HG03558 (cell line): ENCODE data around the gene ASH1L.

Source experiments
- ATAC-seq: cut with Tn5 transposase; IDR thresholded peaks from one replicate; pipeline ENCODE4 v1.9.1; 2021; ENCODE audit warnings: moderate number of reproducible peaks; ENCODE audit not compliant: unreplicated experiment; ENCODE audit errors: extremely low read depth

Gene ASH1L

DNA sequence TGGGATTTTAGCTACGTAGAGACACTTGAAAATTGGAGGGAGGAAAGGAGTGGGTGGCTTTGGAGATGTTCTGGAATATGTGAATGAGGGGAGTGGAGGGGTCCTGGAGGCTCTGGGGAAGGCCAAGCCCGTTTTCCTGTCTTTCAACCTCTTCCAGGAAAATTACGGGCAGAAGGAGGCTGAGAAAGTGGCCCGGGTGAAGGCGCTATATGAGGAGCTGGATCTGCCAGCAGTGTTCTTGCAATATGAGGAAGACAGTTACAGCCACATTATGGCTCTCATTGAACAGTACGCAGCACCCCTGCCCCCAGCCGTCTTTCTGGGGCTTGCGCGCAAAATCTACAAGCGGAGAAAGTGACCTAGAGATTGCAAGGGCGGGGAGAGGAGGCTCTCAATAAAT lies 242.4 kb downstream of the ASH1L start:
- no peak for ATAC-seq

DNA sequence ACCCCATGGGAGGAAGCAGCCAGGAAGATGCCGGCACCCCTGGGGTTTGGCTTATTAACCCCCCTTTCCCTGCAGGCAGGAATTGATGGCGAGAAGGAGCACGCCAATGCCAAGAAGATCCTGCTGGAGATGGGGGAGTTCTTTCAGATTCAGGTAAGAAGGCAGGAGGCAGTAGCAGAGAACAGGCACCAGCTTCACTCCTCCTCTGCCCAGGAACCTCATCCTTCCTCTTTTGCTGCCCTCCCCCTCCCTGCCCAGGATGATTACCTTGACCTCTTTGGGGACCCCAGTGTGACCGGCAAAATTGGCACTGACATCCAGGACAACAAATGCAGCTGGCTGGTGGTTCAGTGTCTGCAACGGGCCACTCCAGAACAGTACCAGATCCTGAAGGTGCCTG lies 243.1 kb downstream of the ASH1L start:
- ATAC-seq, result no peak

DNA sequence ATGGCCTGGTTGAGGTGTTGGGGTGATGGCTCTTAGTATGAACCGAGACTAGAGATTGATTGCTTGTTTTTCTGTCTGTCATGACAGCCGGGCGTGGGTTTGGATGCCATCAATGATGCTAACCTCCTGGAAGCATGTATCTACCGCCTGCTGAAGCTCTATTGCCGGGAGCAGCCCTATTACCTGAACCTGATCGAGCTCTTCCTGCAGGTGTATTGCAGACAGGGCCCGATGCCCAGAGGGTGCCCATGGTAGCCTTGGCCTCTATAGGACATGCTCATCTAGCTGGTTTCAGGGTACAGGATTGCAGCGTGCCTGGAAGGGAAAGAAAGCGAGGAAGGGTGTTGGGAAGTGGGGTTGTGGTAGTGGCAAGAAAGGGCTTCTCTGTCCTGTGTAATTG lies 244.5 kb downstream of the ASH1L start:
- ATAC-seq, result no peak

DNA sequence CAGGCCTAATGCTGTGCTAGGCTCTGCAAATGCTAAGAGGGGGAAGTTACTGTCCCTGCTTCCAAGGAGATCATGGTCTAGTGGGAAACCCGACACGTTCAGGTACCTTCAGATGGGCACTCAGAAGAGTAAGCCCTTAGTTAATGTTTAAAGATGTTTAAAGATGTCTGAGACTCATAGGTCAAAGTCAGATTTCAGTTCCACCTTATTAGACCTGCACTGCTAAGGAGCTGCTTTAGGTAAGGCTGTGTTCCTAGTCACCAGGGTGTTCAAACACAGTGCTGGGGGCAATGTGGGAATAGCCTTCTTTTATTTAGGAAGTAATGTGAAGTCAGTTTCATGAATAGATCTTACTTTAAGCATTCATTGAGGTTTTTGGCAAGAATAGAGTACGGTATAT lies 245.7 kb downstream of the ASH1L start:
- ATAC-seq, result no peak

GRCh38 chr1:155313261-155313660 lies 249.3 kb downstream of the ASH1L start:
- ATAC-seq, result no peak

- no peak for ATAC-seq
These were observed 253.1 kb downstream of the ASH1L start for GRCh38 chr1:155309423-155310021.

DNA sequence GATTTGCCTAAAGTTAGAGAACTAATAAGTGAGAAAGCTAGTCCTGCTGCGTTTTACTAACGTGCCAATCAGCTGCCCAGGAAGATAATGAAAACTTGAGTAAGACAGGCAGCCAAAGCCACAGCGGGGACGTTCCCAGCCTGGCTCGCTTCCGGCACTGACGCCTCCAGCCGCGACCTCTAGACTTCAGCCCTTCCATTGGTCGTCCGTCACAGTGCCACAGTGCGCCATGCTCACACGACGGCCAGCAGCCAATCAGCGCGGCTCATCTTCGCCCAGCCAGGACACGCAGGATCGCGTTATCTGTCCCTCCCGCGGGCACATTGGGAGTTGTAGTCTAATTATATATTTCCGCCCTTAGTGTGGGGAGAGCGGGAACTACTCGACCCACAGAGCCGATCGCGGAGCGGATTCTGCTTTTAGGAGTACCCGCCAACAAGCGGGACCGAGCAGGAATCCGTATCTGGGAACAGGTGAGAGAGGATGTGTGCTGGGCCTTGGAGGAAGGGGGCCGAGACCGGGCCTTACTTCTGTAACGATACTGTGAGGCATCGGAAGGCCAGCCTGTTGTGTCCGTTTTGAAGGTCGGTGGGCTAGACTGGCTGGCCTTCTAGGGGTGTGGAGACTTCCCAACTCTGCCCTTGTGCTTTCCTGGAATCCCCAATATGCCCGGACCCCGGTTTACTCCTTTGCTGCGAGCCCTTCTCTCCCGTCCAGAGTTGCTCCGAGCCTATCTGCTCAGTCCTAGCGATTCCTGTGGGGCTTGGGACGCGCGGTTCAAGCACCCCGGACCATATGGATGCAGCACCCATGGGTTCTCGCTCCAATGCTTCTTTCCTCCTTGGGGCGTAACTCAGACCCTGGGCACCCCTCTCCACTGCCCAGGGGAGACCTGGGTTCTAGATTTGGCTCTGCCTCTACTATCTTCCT lies 253.8 kb downstream of the ASH1L start, which contains the start of gene FDPS:
Gene FDPS, plus strand, starts transcription at position 374 of the 930 bp plus-strand sequence. CDS start 924 bp downstream, outside the sequence.
- peak; percentile 78 for ATAC-seq

DNA sequence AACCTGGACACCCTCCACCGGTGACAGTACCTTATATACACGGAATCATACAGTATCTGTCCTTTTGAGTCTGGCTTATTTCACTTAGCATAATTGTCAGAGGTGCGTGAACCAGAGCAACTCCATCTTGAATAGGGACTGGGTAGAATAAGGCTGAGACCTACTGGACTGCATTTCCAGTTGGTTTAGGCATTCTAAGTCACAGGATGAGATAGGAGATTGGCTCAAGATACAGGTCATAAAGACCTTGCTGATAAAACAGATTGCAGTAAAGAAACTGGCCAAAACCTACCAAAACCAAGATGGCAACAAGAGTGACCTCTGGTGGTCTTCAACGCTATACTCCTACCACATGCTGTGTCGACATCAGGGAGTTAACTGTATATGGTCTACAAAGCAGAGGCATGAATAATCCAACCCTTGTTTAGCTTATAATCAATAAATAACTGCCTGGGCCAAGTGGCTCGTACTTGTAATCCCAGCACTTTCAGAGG lies 255.3 kb downstream of the ASH1L start:
- ATAC-seq, result no peak

GRCh38 chr1:155305881-155306391 lies 256.7 kb downstream of the ASH1L start:
- ATAC-seq, result no peak

- no peak for ATAC-seq
These were observed 258.0 kb downstream of the ASH1L start for GRCh38 chr1:155304558-155305063.

DNA sequence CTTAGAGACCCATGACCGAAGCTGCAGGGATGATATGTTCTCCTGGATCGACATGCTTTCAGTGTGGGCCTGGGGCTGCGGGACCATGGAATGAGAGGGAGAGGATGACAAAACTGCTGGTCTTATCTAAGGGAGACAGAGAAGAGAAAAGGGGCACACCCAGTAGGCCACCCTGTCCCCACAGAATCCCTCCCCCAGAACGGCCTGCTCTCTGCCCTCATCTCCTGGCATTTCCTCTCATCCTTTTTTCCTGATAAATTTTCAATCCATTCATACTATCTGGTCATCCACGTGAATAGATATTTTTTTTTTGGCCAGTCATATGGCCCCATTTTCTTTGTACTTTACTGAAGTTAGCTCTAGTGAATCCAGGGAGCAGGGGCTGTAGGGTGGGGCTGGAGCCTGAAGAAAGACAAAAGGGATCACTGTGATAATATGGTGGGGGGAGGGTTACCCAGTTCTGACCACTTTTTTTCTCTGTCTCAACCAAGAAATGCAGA lies 261.2 kb downstream of the ASH1L start, which contains the start of gene PKLR:
Gene PKLR, minus strand, starts transcription at position 97 of the 500 bp plus-strand sequence. Its CDS starts 43 bp downstream, at position 54.
- ATAC-seq, result no peak

GRCh38 chr1:155300553-155301329 lies 261.9 kb downstream of the ASH1L start:
- ATAC-seq, result no peak

DNA sequence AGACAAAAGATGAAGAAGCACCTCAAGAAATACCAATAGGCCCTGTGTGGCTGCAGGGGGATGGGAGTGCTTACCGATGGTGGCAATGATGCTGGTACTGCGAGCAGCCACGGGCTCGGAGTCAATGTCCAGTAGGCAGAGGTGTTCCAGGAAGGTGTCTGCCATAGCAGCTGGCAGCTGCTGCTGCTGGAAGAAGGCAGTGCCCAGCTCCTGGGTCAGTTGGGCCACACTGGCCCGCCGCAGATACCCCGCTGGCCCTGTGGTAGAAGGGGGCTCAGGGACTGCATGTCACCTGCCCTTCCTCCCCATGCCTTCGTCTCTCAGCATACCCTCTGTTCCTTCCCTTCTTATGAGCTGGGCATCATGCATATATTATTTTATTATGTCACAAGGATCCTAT lies 262.6 kb downstream of the ASH1L start:
- ATAC-seq, result no peak

DNA sequence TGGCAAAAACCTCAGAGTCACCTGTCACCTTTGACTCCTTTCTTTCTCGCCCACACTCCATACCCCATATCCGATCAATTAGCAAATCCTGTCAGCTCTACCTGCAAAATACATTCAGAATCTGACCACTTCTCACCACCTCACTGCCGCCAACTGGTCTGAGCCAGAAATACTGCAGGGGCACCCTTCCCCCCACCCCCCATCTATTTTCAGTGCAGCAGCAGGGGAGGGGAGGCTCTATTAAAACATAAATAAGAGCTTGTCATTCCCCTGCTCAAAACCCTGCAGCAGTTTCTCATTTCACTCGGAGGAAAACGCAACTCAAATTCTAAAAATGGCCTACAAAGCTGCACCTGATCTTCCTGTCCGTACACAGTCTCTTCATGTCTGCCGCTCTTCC lies 265.2 kb downstream of the ASH1L start:
- ATAC-seq, result no peak

DNA sequence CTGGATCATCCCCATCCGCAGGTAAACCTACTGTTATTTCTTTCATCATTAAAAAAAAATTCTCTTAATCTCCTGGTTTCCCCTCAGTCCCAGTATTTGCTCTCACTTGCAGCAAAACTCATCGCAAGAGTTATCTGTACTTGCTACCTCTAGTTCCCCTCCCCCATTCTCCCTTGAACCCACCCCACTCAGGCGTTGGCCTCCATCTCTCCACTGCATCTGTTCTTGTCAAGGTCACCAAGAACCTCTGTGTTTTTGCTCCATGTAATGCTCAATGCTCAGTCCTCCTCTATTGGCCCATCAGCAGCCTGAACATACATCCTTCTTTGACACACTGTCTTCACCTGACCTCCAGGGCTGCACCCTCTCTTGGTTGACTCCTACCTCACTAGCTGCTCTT lies 265.9 kb downstream of the ASH1L start:
- no peak for ATAC-seq

DNA sequence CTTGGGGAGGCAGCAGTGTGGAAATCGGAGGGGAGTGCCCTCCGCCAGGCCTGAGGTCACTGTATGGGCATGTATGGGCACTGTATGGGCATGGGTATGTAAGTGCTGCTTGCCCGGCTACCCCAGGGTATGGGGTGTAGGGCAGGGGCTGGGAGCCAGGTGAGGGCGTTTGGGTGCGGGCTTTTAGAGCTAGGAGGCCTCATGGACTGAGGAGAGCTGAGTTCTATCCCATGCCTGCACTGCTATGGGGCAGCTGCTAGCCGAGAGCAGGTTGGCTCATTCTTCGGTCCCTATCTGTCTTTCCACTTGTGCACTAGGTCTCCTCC lies 266.7 kb downstream of the ASH1L start:
- ATAC-seq, result no peak

DNA sequence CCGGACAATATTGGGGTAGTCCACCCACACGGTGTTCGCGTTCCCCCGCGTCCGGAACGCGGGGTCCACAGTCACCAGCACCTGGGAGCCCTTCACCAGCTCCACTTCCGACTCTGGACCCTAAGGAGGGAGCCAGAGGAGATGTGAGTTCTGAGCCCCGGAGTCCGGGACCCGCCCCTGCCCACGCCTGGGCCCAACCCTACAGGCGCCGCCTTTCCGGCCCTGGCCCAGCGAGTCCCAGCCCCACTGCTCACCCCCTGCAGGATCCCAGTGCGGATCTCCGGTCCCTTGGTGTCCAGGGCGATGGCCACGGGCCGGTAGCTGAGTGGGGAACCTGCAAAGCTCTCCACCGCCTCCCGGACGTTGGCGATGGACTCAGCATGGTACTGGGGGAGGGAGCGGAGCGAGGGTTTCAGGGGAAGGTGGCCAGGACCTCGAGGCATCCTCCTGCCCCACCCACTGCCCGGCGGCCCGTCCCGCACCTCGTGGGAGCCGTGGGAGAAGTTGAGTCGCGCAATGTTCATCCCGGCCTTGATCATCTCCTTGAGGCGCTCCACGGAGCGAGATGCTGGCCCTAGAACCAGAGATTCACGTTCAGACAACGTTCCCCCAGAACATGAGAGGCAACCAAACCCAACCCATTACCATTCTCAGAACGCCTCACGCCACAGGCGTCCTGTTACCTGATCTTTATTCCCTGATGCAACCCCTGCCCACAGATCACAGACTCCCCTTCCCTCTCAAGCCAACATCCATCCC lies 267.2 kb downstream of the ASH1L start:
- ATAC-seq, result no peak

DNA sequence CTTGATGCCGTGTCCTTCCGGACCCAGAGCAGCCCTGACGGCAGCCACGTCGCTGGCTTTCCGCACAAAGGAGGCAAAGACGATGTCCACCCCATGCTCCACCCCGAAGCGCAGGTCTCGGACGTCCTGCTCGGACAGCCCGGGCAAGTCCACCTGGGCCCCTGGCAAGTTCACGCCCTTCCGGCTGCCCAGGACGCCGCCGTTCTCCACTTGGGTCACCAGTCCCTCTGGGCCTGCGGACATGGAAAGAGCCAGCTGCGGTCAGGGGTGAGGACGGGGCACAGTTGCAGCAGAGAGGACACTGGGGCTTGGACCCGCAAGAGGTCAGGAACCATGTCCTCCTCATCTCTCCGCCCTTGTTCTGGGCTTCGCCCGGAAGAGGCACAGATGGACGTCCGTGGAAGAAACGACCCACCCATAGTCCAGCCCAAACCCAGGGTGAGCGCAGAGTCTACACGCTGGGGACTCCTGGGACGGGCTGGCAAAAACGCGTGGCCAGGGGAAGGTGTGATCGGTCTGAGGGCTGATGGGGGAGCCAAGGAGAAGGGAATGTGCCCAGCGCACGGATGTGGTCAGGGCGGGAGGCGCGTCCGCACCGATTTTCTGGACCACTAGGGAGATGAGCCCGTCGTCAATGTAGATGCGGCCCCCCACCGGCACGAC lies 268.0 kb downstream of the ASH1L start:
- no peak for ATAC-seq
